ENCODE measurements around the gene ALOX15B.
"Not testable (repeated sequence)": the region's sequence is repeated elsewhere in the genome, so short reads cannot be mapped to it uniquely, and the experiment has no call there.

The ALOX15B gene

DNA sequence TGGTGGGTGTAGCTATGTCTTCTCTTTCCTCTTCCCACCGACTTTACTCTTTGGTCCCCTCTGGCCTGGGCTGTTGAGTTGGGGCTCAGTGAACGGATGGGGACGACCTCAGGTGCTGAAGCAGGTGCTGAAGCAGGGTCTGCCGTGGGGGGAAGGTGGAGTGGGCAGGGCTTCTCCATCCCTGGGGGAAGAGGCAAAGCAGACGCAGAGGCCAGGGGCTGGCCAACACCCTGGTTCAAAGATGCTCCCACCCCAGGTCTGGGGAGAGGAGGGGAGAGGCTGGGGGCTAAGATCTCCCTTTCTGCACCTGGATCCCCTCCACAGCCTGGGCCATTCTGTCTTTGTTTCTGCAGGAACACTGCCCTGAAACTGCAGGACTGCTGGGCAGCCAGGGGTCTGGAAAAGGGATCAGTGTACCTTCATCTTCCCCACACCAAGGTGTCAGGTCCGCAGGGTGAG, 25.7 kb downstream of the ALOX15B start:
- no peak for DNase-seq

DNA sequence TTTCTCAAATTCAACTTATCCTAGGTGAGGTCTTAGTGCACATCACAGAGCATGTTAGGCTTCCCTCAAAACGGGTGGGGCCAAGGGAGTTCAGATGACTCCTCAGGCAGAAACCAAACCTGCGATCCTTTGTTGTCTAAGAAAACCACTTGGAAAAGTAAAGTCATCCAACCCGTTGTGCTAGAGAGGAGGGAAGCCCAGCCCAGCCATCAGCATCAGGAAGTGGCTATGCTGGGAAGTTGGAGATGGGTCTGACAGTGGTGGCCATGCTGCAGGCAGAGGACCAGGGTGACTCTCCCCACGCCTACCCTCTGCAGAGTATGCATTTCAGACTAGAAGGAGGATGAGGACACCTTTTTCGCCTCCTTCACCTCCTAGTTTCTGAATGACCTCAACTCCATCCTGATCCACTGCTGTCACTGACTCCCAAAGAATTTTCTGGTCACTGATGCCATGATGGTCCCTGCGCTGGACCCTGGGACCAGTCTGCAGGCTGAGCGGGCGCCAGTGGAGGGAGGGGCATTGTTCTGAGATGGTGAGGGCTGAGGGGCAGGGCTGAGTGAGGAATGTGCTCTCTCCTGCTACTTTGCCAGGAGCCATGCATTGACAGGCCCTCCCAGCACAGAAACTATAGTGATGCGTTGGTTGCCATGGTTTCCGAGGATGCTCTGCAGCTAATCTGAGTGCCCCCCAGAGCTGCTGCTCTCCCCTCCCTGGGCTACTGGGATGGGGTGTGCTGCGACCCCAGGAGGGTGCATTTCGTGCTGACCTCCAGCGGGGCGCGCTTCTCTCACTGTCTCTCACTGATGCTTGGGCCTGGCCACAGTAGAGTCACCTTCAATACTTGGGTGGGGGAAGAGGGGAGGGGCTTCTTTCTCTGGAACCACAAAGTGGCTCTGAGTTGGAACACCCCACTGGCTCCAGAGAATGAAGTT, 28.2 kb downstream of the ALOX15B start:
- DNase-seq: no peak

DNA sequence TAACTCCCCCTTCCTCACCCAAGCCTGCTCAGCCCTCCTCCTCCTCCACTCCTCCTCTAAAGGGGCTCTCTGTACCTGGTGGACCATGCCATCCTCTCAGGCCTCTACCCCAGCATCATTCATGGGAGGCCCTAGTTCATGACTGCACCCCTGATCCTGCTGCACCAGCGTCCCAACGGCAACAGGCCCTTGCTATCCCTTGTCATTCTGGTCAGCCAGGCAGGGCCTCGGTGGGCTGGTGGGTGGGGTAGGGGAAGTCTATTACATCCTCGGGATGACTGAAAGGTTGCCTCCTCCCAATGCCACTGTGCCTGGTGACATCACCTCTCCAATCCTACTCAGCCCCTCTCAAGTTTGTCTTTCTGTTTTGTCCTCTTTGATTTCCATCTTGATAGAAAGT, 28.9 kb downstream of the ALOX15B start:
- no peak for DNase-seq

DNA sequence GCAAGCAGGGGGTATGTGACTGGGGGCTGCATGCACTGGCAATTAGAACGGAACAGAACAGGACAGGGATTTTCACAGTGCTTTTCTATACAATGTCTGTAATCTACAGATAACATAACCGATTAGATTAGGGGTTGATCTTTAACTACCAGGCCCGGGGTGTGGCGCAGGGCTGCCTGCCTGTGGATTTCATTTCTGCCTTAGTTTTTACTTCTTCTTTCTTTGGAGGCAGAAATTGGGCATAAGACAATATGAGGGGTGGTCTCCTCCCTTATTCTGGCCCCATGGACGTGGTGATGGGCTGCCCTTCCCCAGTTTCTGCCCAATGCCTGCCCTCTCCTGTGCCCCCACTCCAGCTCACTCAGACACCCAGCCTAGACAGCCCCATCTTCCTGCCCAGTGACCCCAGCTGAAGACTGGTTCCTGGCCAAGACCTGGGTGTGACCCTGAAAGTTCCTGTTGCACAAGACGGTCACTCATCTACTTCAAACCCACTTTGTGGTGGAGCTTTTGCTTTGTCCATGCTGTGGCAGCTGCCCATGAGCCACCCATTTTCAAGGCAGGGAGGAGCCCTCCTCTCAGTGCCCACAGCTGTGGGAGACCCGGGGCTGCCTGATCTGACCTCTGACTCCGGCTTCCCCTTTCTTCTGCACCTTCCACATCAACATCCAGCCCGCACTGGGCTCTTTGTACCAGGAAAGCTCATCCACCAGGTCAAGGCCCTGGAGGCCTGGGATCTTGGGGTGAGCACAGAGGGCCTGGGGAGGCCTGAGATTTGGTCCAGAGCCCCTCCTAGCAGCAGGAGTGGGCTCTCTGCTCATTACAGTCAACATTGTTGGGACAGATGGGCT, 30.1 kb downstream of the ALOX15B start:
- DNase-seq: peak; percentile 58 to 60

DNA sequence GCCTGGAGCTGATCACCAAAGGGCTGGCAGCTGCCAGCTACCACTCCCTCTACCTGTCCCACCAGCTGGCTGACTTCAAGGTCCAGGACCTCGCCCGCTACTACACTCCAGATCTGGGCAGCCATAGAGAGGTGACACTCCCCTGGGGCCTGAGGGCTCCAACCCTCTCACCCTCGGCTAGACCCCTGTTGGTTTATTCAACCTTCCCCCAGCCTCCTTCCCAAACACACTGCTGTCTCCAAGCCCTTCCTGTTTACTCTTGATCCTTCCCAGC, 30.7 kb downstream of the ALOX15B start:
- no peak for DNase-seq

DNA sequence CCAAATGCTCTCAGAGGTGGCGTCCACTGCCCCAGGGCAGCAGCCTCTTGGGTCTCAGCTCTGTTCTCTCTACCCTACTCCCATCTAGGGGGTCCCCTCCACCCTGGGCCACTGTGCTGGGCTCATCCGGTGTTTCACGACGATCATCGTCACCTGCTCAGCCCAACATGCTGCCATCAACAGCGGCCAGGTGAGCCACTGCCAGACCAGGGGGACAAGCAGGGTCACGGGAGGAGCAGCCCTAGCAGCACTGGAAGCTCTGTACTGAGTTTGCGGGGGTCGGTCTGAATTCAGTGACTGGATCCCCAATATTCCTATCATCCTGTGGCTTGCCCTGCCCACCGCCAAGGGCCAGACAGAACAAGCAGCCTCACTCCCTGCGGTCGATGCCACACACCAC, 32.6 kb downstream of the ALOX15B start:
- no peak for DNase-seq

DNA sequence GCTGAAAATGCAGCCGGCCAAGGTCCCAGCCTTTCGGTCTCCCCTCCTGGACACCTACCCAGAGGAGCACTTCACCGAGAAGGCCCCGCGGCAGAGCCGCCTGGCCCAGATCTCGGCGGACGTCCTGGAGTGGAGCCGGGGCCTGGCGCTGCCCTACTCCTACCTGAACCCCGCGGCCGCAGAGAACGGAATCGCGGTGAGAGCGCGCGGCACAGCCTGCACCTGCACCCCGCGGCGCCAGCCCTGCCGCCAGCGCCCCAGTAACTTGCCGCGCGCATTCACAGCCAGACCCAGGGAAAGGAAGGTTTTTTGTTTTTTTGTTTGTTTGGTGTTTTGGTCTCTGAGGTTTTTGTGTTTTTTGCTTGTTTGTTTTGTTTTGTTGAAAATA, 33.5 kb downstream of the ALOX15B start:
- no peak for DNase-seq

DNA sequence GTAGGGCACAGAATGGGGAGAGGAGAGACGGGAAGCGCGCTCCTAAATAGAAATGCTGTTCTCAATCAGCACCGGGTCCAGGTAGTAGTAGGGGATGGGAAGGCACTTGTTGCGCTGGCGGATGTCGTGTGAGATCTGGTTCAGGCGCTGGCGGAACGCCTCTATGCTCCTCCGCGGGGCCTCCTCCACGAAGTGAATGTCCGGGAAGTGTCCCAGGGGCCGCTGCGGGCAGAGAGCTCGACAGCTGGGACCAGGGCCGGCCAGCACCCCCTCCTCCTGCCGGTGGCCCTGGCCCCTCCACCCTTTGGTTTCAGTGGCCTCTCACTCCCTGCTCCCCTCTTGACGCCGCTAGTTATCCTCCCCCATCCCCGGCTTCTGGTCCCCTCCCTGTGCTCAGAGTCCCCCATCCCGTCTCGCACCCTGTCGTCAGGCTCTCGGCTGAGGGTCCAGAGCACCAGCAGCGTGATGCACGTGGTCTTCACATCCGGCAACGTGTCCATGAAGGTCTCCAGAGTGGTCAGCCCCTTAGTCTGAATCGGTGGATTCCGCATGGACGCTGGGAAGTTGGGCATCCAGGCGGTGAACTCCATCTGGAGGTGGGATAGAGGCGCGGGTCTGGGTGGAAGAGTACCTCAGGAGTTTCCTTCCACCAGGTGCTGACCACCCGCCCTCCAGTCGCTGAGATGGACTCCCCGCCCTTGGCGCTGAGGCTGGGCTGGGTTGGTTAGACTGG, 34.0 kb downstream of the ALOX15B start:
- DNase-seq: no peak

DNA sequence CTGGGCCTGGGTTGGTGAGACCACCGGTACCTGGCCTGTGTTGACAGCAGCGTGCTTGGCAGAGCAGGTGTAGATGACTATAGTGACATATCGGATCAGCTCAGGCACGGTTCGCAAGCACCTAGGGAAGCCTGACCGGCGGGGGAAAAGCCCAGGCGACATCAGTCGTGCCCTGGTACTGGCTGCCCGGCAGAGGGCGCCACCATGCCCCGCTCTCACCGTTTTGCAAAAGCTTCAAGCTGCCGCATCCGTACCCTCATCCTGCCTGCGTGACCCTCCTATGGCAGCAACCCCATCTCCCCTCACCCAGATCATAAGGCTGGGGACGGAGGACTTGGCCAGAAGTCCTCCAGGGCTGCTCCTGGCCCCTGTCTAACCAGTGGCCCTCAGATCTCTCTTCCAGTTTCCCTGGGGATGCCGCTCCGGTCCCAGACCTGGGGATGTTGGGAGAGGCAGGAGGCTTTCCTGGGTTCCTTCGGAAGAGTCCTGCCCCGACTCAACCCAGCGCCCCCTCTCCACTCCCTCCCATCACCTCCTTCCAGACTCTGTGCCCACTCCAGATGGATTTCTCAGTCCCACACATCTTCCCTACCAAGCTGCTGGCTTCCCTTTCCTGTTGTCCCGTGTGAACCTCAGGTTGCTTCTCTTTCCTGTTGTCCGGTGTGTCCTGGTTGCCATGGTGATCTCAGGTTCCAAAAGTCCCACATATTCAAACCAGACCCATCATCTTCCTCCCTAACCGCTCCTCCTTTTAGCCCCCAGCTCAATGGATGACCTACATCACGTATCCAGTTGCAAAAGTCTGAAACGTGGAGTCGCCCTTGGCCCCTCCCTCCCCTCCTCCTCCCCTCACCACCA, 35.0 kb downstream of the ALOX15B start:
- DNase-seq: peak; percentile 56 to 81

DNA sequence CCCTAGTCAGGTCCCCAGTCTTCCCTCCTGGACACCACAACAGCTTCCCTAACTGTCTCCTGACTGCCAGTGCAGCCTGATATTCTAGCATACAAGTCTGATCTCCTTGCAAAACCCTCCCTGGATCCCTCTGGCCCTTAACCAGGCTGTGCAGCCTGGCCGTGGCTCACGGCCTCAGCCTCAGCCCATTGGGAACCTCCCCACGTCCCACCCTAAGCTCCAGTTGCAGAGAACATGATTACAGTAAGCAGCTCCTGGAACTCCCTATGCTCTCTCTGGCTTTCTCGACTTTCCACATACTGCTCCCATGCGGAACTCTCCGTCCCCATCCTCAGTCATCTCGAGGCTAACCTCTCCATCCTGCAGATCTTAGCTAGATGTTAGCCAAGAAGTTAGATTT, 35.7 kb downstream of the ALOX15B start:
- DNase-seq: no peak

DNA sequence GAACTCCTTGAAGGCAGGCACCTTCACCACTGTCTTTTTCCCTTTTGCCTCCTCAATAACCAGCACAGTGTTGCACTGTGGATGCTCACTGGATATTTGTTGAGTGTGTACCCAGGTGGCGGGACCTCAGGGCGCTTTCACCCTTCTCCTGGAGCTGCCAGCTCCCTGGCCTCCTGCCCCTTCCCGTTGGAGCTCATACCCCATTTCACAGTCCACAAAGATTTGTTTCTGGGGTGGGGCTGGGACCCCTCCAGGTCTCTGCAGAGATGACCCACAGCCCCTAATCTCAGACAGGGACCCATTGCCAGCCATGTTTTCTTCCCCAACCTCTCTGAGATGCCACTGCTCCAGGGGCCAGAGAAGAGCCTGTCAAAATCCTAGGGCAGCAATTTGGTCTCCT, 36.2 kb downstream of the ALOX15B start:
- DNase-seq: no peak

DNA sequence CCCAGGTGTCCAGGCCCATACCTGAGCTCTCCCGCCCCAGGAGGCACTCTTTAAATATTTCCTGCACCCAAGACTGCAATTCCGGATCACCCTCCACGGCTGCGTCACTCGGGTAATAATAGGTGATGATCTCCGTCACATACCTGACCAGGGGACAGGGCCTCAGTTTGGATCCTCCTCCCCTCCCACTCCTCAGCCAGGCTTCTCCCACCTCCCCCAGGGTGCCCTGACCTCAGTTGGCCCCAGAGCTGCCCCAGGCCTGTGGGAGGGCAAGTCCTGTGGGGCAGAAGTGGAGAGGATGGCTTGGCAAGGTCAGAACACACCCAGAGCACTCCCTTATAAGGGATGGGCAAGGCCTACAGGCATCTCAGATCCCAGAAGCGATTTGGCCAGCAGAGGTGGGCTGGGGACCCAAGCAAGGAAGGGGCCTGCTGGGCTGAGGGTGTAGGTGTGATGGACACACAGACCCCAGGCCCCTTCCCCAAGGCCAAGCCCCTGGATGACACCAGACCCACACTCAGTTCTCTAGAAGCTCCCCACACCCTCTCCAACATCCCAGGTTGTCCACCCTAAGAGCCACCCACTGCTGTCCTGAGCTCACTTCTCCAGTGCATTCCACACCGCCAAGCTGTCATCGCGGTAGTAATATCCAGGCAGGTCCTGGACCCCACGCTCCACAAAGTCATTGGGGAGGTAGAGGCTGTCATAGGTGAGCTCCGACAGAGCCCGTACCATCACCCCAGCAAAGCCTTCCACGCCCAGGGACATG, 36.9 kb downstream of the ALOX15B start:
- DNase-seq: no peak

DNA sequence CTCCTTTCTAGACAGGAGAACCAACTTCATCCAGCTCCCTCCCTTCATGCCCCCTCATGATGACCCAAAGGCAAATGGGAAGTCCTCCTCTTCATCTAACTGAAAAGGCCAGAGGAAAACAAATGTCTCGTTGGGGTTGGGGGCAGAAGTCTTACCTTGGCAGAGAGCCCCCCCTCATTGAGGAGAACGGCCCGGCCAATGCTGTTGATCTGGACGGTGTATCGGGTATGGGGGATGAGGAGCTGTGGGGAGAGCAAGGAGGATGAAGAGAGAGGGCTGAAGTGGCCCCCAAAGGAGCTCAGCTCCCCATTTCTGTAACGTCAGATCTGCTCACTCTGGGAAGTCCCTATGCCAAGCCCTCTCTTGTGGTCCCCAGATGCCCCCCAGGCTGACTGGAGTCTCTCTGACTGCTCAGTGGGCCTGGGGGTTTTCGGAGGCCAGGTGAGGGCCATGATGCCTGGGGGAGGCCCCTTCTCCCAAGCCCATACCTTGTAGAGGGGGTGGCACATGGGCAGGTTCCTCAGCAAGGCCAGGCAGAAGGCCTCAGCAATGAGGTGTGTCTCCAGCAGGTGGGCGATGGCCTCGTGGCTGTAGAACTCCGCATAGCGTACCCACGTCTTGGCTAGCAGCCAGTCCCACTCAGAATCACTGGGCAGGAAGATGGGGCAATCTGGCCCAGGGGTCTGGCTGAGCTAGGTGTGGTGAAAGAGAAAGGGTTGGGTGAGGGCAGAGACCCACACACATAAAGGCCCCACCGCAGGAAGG, 37.8 kb downstream of the ALOX15B start:
- DNase-seq: no peak

DNA sequence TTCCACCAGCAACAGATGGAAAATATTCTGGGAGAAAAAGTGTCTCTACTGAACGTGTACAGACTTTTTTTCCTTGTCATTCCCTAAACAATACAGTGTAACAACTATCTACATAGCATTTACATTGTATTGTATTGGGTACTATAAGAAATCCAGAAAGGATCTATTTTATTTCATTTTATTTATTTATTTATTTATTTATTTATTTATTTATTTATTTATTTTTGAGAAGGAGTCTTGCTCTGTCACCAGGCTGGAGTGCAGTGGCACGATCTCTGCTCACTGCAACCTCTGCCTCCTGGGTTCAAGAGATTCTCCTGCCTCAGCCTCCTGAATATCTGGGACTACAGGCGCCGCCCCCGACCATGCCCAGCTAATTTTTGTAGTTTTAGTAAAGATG, 39.1 kb downstream of the ALOX15B start:
- DNase-seq: not testable (repeated sequence)

DNA sequence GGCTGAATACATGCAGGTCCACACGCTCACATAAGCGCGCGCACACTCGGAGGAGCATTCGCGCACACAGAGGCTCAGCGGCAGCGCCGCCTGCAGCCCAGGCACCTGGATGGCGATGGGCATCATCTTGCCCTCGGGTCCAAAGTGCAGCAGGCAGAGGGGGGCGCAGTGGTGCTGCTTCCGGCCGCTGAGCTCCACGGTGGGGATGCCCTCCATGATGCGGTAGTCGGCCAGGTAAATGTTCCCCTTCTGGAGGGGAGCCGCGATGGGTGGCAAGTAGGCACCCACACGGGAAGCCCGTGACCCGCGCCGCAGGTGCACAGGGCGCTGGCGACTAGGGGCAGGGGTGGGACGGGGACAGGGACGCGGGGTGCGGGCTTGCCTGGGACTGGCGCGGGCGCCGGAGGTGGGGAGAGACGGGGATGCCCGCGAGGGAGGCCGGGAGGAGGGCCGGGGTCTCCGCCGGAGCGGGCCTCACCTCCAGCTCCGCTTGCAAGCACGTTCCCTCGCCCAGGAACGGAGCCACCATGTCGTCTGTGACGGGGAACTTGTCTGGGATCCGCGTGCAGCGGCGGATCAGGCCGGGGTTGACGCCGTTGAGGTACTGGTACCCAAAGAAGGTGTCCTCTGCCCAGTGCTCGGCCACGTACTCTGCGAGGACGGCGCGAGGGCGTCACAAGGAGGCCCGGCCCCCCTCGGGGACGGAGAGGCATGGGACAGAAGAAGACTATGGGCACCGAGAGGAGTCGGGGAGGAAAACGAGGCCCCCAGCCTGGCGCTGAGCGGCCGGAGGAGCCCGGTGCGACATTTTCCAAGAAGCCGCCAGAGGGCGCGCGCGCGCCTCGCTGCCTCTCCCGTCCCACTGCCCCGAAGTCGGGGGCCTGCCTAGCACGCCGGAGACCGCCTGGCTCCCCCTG, 40.7 kb downstream of the ALOX15B start:
- DNase-seq: peak in 1 of 2 donors; percentile 71

DNA sequence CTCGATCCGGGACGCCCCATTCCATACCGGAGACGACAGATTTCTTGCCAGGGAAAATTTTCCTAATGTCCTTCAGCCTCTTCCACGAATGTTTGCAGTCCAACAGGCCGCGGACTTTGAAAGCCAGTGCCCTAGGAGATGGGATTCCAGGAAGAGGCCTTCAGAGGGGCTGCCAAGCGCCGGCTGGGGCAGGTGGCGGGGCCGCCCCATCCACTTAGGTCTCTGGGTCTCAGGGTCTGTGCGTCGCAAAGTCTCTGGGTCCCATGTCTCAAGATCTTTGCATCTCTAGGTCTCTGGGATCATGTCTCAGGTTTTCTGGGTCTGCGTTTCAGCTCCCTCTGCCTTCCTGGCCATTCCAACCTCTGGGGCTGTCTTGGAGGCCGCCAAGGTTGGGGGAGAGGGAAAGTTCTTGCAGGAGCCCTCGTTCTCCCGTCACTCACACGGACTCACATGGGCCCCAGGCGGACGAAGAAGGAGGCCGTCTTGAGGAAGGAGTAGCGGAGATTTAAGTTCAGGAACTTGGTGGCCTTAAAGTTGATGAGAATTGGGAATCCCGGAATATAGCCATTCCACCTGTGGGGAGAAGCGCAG, 41.4 kb downstream of the ALOX15B start:
- no peak for DNase-seq

DNA sequence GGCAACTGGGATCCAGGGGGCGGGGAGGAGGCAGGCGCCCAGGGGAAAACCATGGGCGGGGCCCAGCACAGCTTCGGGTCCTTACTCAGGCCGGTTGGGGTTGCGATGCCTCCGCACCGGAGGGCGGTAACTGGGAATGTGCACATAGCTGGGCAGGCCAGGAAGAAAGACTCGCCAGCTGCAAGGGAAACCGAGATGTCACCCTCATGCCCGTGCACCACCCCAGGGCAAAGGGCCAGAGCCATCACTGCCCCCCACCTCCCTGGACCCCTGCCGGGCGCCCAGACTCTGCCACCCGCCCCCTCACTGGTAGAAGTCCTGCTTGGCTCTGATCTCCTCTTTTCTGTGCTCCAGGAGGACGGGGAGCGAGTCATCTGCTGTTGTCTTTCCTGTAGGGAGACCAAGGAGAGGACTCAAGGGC, 42.0 kb downstream of the ALOX15B start:
- DNase-seq: no peak

DNA sequence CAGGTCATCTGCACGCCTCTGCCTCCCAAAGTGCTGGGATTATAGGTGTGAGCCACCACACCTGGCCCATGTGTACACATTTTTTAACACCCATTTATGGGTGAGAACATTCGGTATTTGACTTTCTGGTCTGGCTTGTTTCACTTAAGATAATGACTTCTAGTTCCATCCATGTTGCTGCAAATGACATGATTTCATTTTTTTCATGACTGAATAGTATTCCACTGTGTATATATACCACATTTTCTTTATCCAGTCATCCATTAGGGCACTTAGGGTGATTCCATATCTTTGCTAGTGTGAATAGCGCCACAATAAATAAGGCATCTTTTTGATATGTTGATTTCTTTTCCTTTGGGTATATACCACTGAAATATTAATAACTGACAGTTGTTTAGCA, 43.0 kb downstream of the ALOX15B start:
- no peak for DNase-seq

DNA sequence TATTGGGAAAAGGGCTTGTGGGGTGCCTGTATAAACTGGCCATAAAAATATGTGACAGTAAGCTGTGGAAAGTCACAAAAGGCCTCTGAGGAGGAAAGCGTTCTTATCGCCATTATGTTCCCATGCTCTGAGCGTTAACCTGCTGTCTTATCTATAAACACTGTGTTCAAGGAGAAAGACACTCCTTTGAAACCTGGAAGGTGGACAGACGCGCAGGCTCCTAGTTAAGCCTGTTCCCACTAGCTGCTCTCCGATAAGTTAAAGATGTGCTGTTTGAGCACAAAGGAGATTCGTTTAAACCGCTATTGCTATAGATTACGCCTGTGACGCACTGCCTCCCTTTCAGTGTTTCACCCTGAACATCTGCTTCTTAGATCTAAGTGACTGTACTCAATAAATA, 43.4 kb downstream of the ALOX15B start:
- no peak for DNase-seq
